T-helper 1 cell treated with Interleukin-12 subunit alpha and Interleukin-12 subunit beta and Interleukin-4 antibody, amounts not matched to agents 30 μg/mL and 1 μg/mL, for 36 hours (primary cell): ENCODE measurements around the gene BAHCC1.
"Not testable (repeated sequence)": the region's sequence is repeated elsewhere in the genome, so short reads cannot be mapped to it uniquely, and the experiment has no call there.

Experiments used
- H3K27ac Mint-ChIP-seq: one replicate; pipeline ENCODE4 v1.8.0; 2021; ENCODE audit warnings: mild to moderate bottlenecking, mixed read lengths
- H3K27me3 Mint-ChIP-seq: one replicate; pipeline ENCODE4 v1.8.0; 2021; ENCODE audit warnings: low read depth, mixed read lengths
- H3K36me3 Mint-ChIP-seq: one replicate; pipeline ENCODE4 v1.8.0; 2021; ENCODE audit warnings: low read depth, mixed read lengths
- H3K4me1 Mint-ChIP-seq: one replicate; pipeline ENCODE4 v1.8.0; 2021; ENCODE audit warnings: low read depth, mixed read lengths
- H3K4me3 Mint-ChIP-seq: one replicate; pipeline ENCODE4 v1.8.0; 2021; ENCODE audit warnings: mild to moderate bottlenecking, moderate library complexity, mixed read lengths
- H3K9me3 Mint-ChIP-seq: one replicate; pipeline ENCODE4 v1.8.0; 2021; ENCODE audit warnings: mixed read lengths

Gene BAHCC1

DNA sequence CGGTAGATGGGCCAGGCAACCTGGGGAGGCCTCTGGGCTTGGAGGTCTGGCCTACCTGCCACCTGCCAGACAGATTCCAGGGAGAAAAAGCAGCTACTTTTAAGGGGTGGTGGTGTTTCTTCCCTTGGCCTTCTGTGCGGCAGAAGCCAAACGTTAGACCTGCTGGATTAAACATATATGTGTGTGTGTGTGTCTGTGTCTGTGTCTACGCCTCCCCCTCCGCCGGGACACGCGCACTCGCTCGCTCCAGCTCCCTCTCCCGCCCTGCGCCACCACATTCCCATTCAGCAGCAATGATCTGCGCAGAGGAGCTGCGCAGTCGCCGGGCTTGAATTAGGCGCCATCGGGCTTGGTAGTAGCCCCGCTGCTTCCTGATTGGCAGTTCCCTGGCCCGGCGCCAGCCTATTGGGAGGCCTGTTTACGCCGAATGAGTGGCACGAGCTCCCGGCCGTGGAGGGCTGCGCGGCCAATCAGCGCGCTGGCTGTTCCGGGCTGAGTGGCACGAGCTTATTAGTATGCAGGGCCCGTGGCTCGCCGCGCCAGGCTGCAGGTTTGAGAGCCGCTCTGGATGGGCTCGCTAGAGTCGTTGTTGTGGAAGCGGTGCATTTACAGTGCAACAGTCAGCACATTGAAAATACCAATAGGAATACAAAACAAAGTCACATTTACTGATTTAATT, at the start of gene BAHCC1:
Gene BAHCC1 (plus strand): TSS at position 537 of the 679 bp plus-strand sequence. CDS start 4,283 bp downstream, outside the sequence.
- Mint-ChIP-seq H3K27ac (peak within 1 kb of the TSS; percentile 79), H3K27me3 (peaks cover 54% of the 10 kb centered on the region), H3K36me3 (peaks cover 3% of the 10 kb centered on the region), H3K4me3 (peak within 1 kb of the TSS; percentile 37), H3K9me3 (no peaks in the 10 kb centered on the region), H3K4me1 (peaks cover 16% of the 10 kb centered on the region)

DNA sequence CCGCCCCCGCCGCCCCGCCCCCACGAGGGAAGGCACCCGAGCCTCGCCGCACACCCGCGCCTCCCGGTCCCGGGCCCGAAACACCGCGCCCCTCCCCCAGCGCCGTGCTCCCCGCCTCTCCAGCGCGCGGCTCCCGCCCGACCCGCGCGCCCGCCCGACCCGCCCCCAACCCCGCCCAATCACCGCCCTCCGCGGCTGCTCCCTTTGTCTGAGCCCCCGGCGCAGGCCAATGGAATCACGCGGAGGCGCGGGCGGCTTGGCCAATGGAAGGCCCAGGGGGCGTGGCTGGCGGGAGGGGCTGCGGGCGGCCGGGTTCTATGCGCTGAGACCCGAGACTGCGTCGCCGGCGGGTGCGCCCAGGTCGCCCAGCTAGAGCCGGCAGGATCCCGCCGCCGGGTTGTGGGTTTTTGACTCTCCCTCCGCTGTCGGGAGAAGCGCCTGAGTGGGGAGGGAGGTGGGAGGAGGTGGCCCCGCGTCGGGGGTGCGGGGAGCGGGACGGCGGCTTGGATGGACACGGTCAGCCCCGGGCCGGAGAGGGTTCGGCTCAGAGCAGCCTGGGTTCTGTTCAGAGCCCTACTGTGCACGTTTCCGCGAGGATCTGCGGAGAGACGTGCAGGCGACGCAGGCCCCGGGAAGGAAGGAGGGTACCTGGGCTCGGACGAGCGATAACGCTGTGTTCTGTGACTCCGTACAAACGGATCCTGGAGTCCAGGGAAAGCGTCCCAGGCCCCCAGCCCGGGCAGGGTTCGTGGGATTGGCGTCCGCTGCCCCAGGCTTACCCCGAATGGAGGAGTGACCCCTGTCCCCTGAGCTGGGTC, 49.0 kb upstream of the BAHCC1 start:
- peaks cover 4% of the 10 kb centered on the region for H3K36me3 Mint-ChIP-seq
- H3K27ac Mint-ChIP-seq = no peak overlapping the region
- peaks cover 63% of the 10 kb centered on the region for H3K27me3 Mint-ChIP-seq
- no peaks in the 10 kb centered on the region for H3K9me3 Mint-ChIP-seq
- H3K4me3 Mint-ChIP-seq = peak overlapping the region; percentile 48
- peaks cover 5% of the 10 kb centered on the region for H3K4me1 Mint-ChIP-seq

DNA sequence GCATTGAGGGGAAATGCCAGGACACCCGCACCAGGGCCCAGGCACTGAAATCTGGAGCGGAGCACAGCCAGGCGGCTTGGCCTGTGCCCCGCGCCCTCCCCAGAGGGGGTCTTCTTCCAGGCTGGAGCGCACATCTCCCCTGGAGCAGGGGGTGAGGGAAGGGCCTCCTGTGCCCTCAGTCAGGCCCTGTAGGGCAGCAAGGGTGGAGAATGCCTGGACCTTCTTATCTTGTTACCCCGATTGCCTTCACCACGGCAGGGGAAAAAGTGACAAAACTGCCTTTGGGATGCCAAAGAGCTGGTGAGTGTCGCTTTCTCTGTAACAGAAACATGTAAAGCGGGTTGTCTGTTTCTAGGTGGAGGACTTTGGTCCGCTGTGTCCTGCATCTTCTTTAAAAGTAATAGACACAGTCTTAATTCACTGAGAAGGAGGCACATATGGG, 48.3 kb upstream of the BAHCC1 start:
- Mint-ChIP-seq H3K27me3 (peaks cover 65% of the 10 kb centered on the region), H3K4me1 (peaks cover 5% of the 10 kb centered on the region), H3K9me3 (no peaks in the 10 kb centered on the region), H3K36me3 (peaks cover 4% of the 10 kb centered on the region), H3K4me3 (no peak overlapping the region), H3K27ac (no peak overlapping the region)

DNA sequence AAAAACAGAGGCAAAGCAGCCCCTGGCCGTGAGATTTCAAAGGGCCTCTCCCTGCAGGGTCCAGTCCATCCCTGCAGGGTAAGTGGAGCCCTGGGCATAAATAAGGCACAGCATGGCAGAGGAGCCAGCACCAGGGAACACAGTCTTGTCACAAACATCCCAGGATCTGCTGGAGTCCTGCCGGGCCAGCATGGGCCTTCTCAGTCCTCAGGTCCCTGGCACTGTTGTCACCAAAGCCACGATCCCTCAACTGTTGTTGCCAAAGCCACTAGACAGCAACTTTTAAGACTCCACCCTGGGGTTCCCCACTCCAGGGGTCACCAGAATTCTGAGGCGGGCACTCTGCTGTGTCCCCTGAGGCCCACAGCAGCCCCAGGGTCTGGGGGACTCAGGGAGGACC, 47.8 kb upstream of the BAHCC1 start:
- Mint-ChIP-seq H3K36me3 (peaks cover 4% of the 10 kb centered on the region), H3K27ac (no peak overlapping the region), H3K9me3 (no peaks in the 10 kb centered on the region), H3K27me3 (peaks cover 60% of the 10 kb centered on the region), H3K4me3 (no peak overlapping the region), H3K4me1 (peaks cover 5% of the 10 kb centered on the region)

DNA sequence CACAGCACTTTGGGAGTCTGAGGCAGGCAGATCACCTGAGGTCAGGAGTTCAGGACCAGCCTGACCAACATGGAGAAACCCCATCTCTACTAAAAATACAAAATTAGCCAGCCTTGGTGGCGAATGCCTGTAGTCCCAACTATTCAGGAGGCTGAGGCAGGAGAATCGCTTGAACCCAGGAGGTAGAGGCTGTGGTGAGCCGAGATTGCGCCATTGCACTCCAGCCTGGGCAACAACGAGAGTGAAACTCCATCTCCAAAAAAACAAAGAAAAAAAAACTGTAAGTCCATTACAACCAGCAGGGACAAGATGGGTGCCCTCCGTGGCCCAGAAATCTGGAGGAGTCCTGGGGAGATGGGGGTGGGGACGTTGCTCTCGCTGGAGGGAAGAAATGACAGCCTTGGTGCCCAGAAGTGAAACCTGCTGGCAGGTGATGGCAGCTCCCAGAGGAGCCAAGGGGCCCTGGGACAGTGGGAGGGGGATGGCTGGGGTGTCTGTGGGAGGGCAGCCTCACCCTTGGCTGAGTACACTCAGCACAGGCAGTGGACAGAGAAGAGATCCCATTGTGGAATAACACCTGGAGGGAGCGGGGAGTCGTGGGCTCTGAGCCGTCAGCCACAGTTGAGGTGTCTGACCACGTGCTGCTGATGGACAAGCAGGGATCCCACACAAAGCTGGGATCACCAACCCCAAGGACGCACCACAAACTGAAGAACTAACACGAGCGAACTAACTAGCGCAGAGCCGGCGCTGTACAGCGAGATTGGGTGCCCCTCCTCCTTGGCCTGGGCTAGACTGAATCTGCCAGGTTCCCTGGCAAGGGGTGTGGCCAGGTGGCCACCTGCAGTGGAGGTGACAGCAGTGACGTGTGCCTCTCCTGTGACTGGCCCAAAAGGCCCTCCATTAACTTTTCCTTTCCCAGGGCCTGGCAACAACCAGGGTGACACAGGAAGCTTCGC, 46.9 kb upstream of the BAHCC1 start:
- H3K36me3 Mint-ChIP-seq = peaks cover 3% of the 10 kb centered on the region
- H3K27me3 Mint-ChIP-seq = peaks cover 50% of the 10 kb centered on the region
- H3K27ac Mint-ChIP-seq = no peak overlapping the region
- peaks cover 5% of the 10 kb centered on the region for H3K4me1 Mint-ChIP-seq
- no peaks in the 10 kb centered on the region for H3K9me3 Mint-ChIP-seq
- H3K4me3 Mint-ChIP-seq = no peak overlapping the region

DNA sequence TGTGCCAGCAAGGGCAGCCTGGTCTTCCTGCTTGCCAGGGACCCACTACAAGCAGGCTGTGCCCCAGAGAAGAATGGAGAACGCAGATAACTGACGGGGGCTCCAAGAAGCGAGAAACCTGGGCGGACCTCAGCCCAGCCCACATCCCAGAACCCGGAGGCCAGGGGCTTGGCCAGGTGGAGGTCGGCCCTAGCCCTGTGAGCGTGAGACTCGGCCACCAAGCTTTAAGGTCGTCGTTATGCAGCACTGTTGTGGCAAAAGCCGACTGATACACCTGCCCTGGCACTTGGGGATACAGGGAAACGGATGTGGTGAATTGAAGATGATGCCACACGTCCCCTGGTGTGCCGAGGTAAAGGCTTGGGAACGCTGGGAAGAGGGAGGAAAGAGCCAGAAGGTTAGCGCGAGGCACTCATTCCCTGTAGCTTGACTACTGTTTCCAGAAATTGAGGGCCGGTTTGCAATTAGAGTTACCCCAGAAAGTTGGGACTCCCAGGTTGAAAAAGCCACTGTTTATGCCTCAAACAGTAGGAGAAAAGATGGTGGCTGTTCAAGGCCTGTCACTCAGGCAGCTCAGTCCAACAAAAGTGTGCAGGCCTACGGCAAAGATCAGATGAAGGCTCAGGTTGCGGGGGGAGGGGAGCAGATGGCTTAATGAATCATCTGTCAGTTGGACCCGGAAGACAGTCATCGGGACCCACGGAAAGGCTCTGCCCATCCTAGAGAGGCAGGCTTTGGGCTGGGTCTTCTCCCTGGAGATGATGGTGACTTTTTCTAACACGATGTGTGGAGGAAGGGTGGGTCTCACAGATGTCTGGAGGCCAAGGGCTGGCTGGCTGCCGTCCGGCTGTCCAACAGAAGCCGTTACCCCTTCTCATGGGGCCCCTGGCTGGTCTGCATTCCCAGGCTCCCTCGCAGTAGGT, 45.6 kb upstream of the BAHCC1 start:
- no peak overlapping the region for H3K27ac Mint-ChIP-seq
- H3K4me3 Mint-ChIP-seq = no peak overlapping the region
- H3K36me3 Mint-ChIP-seq = no peaks in the 10 kb centered on the region
- no peaks in the 10 kb centered on the region for H3K9me3 Mint-ChIP-seq
- H3K4me1 Mint-ChIP-seq = peaks cover under 1% of the 10 kb centered on the region
- peaks cover 38% of the 10 kb centered on the region for H3K27me3 Mint-ChIP-seq

DNA sequence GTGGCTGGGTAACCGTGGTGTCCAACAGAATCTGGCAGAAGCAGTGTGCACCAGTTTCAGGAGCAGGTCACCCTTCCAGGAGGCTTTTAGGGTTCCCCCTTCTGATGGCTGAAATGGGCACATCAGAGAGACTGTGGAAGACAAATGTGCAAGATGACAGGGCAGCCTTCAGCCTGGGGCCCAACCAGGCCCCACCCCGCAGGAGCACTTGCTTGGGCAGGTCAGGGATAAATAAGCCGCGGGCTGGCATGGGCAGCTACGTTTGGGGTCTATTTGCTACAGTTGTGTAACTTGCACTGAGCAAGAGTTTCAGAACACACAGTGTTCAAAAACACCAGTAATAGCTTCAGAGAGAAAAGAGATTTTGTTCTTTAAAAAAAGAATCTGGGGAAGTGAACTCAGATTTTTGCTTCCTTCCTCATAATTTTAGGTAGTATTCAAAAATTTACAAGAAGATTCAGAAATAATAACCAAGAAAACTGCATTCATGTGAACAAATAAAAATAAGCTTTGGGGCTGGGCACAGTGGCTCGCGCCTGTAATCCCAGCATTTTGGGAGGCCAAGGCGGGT, 44.9 kb upstream of the BAHCC1 start:
- Mint-ChIP-seq H3K27me3 (peaks cover 32% of the 10 kb centered on the region), H3K36me3 (no peaks in the 10 kb centered on the region), H3K4me3 (no peak overlapping the region), H3K4me1 (no peaks in the 10 kb centered on the region), H3K27ac (no peak overlapping the region), H3K9me3 (no peaks in the 10 kb centered on the region)

DNA sequence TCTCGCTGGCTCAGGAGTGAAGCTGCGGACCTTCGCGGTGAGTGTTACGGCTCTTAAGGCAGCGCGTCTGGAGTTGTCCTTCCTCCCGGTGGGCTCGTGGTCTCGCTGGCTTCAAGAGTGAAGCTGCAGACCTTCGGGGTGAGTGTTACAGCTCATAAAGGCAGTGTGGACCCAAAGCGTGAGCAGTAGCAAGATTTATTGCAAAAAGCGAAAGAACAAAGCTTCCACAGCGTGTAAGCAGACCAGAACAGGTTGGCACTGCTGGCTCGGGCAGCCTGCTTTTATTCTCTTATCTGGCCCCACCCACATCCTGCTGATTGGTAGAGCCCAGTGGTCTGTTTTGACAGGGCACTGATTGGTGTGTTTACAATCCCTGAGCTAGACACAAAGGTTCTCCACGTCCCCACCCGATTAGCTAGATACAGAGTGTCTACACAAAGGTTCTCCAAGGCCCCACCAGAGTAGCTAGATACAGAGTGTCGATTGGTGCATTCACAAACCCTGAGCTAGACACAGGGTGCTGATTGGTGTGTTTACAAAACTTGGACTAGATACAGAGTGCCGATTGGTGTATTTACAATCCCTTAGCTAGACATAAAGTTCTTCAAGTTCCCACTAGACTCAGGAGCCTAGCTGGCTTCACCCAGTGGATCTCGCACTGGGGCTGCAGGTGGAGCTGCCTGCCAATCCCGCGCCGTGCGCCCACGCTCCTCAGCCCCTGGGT, 43.8 kb upstream of the BAHCC1 start:
- not testable (repeated sequence) for H3K9me3 Mint-ChIP-seq, H3K4me1 Mint-ChIP-seq, H3K36me3 Mint-ChIP-seq, H3K4me3 Mint-ChIP-seq, H3K27ac Mint-ChIP-seq
- H3K27me3 Mint-ChIP-seq = peaks cover 32% of the 10 kb centered on the region

DNA sequence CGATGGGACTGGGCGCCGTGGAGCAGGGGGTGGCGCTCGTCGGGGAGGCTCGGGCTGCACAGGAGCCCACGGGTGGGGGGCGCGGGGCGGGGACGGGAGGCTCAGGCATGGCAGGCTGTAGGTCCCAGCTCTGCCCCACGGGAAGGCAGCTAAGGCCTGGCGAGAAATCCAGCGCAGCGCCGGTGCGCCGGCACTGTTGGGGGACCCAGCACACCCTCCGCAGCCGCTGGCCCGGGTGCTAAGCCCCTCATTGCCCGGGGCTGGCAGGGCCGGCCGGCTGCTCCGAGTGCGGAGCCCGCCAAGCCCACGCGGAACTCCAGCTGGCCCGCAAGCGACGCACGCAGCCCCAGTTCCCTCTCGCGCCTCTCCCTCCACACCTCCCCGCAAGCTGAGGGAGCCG, 43.2 kb upstream of the BAHCC1 start:
- H3K36me3 Mint-ChIP-seq, H3K9me3 Mint-ChIP-seq, H3K4me3 Mint-ChIP-seq, H3K4me1 Mint-ChIP-seq, H3K27ac Mint-ChIP-seq: not testable (repeated sequence)
- peaks cover 32% of the 10 kb centered on the region for H3K27me3 Mint-ChIP-seq

DNA sequence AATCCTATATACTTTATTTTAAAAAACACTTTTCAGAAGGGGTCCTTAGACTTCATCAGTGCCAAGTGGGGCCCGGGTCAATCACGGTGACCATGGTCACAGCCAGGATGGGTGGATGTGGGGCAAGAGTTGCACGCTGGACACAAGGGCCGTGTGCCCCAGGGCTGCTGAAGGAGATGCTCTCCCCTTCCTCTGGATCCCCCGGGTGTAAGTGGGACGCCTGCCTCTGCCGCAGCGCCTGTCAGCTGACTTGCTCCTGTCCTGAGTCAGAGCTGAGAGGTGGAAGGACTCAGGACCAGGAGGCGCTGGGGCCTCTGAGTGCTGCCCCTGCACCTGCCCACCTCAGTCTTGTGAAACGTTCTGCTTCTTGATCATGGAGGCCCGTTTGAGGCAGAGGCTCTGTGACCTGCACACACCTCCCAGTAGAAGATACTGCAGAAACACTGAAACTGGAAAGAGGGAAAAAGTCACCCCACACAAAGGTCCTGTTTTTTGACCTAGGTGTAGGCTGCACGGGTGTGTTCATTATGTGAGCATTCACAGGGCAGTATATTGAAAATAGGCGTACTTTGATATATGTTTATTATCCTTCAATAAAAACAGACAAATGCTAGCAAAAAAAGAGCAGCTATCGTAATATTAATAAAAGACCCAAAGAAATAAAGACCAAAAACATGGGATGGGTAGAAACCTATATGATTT, 40.9 kb upstream of the BAHCC1 start:
- Mint-ChIP-seq H3K4me3 (no peak overlapping the region), H3K9me3 (no peaks in the 10 kb centered on the region), H3K27me3 (peaks cover 12% of the 10 kb centered on the region), H3K36me3 (no peaks in the 10 kb centered on the region), H3K4me1 (no peaks in the 10 kb centered on the region), H3K27ac (no peak overlapping the region)

DNA sequence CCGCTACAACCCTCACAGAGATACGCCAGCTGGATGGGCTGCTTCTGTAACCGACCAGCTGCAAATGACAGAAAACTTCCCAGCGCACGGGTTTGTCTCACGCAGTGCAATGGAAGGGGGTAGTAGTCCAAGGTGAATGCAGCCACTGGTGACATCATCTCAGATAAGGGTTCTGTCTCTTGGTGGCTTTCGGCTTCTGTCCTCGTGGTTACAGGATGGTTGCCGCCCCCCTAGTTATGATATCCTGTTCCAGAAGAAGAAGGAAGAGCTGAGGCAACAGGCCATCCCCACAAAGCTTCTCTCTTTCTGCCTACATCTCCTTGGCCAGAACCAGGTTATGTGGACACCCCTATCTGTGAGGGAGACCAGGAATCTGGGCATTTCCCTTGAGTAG, 40.3 kb upstream of the BAHCC1 start:
- Mint-ChIP-seq H3K4me3 (no peak overlapping the region), H3K9me3 (no peaks in the 10 kb centered on the region), H3K4me1 (no peaks in the 10 kb centered on the region), H3K27me3 (peaks cover 8% of the 10 kb centered on the region), H3K27ac (no peak overlapping the region), H3K36me3 (no peaks in the 10 kb centered on the region)

DNA sequence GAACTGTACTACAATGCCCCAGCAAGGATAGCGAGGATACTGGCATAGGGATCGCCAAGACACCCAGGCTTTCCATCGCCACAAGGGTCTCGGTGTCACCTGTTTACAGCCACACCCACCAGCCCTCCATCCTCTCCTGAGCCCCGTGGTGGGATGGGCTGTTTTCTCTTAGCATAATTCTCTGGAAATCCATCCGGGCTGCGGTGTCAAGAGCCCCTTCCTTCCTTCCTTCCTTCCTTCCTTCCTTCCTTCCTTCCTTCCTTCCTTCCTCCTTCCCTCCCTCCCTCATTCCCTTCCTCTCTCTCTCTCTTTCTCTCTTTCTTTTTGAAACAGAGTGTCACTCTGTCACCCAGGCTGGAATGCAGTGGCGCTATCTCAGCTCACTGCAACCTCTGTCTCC, 36.0 kb upstream of the BAHCC1 start:
- peaks cover 25% of the 10 kb centered on the region for H3K27me3 Mint-ChIP-seq
- no peaks in the 10 kb centered on the region for H3K9me3 Mint-ChIP-seq
- H3K4me3 Mint-ChIP-seq = no peak overlapping the region
- no peaks in the 10 kb centered on the region for H3K4me1 Mint-ChIP-seq
- H3K36me3 Mint-ChIP-seq = no peaks in the 10 kb centered on the region
- H3K27ac Mint-ChIP-seq = no peak overlapping the region
